Muscle of arm (tissue), 12 donors: ENCODE measurements around the gene ATG4C. TPM values are rescaled to one million over a fixed set of nuclear protein-coding genes. Genes with fewer than 3 reads are reported as not detected.
A peak's percentile ranks its signal among the peaks of the same experiment; 100 is the strongest.

ENCODE experiments used
- DNase-seq: peaks from one replicate; pipeline ENCODE4 v3.0.0-alpha.2; 2013
- polyA plus RNA-seq, 12 donors: library from polyadenylated mRNA; unstranded; fragments of 120-200 nt; gene quantifications; one replicate each; pipeline ENCODE4 v1.2.1, GENCODE V29; 2013; ENCODE audit not compliant: insufficient read length in 12 of 12

Gene ATG4C
- polyA plus RNA-seq, 12 donors = 6.8 to 15.1 (median 10.5) TPM; not detected in 2

- DNase-seq = no peak
Measured at GRCh38 chr1:62834400-62834961, 50.5 kb downstream of the ATG4C start.

- DNase-seq = no peak
Measured at GRCh38 chr1:62836856-62837540, 53.1 kb downstream of the ATG4C start.

- no peak for DNase-seq
Measured at GRCh38 chr1:62840555-62840954, 56.6 kb downstream of the ATG4C start.

- peak; percentile 72 for DNase-seq
Measured at GRCh38 chr1:62841587-62842169, 57.7 kb downstream of the ATG4C start.

GRCh38 chr1:62844030-62844429 is 60.1 kb downstream of the ATG4C start:
- DNase-seq = no peak

GRCh38 chr1:62849031-62849430 is 65.1 kb downstream of the ATG4C start:
- no peak for DNase-seq

GRCh38 chr1:62852253-62852652 is 68.3 kb downstream of the ATG4C start:
- DNase-seq = no peak

GRCh38 chr1:62856960-62857359 is 73.0 kb downstream of the ATG4C start:
- DNase-seq = no peak

- no peak for DNase-seq
Measured at GRCh38 chr1:62869217-62869754, 85.4 kb downstream of the ATG4C start.

GRCh38 chr1:62870148-62870547 is 86.2 kb downstream of the ATG4C start:
- DNase-seq = no peak

GRCh38 chr1:62875676-62876075 is 91.7 kb downstream of the ATG4C start:
- DNase-seq = peak; percentile 9

- no peak for DNase-seq
Measured at GRCh38 chr1:62876535-62876934, 92.6 kb downstream of the ATG4C start.

- DNase-seq = no peak
Measured at GRCh38 chr1:62877579-62877978, 93.6 kb downstream of the ATG4C start.

GRCh38 chr1:62879962-62880361 is 96.0 kb downstream of the ATG4C start:
- DNase-seq = no peak

- no peak for DNase-seq
Measured at GRCh38 chr1:62882201-62883104, 98.5 kb downstream of the ATG4C start.

- DNase-seq = no peak
Measured at GRCh38 chr1:62884156-62884740, 100.3 kb downstream of the ATG4C start.

GRCh38 chr1:62887799-62888507 is 104.0 kb downstream of the ATG4C start:
- no peak for DNase-seq

GRCh38 chr1:62891956-62892562 is 108.1 kb downstream of the ATG4C start:
- no peak for DNase-seq

GRCh38 chr1:62897788-62898187 is 113.9 kb downstream of the ATG4C start:
- DNase-seq = no peak

GRCh38 chr1:62900566-62900965 is 116.6 kb downstream of the ATG4C start:
- no peak for DNase-seq

- no peak for DNase-seq
Measured at GRCh38 chr1:62901650-62902049, 117.7 kb downstream of the ATG4C start.
